Panc1 (cell line): ENCODE results near the gene CFAP410. TPM values are rescaled to one million over a fixed set of nuclear protein-coding genes. Genes with fewer than 3 reads are reported as not detected.

Experiments
- ATAC-seq: fragments of 200-7000 bp; cut with Tn5 transposase; 2 replicates; pipeline ENCODE4 v1.9.1; 2020; ENCODE audit warnings: mild to moderate bottlenecking, moderate library complexity
- BruUV-seq: library from RNA; stranded (reverse); fragments of 400-500 nt; replicated peaks from 2 replicates; lab custom pipeline; 2021; lab: Mats Ljungman, UMichigan
- CTCF ChIA-PET: fragments of 300-600 bp; sonication (Branson Sonifier 250); formaldehyde crosslinking; loops from one replicate; lab custom pipeline; 2022; ENCODE audit warnings: antibody characterized with exemption; lab: Charles Lee
- POLR2A ChIA-PET: fragments of 300-600 bp; sonication (Branson Sonifier 250); formaldehyde crosslinking; loops from one replicate; lab custom pipeline; 2022; ENCODE audit warnings: antibody characterized with exemption; lab: Charles Lee
- DNase-seq: peaks from one replicate; pipeline ENCODE4 v3.0.0-alpha.2; 2010; ENCODE audit warnings: low read depth, low spot score
- H3K27ac ChIP-seq: 2 replicates; pipeline ENCODE4 v1.5.1; 2011; ENCODE audit warnings: mild to moderate bottlenecking, low read length, inconsistent platforms
- H3K27me3 ChIP-seq: fragments of 200-500 bp; sonication (Bioruptor generic); 2 replicates; pipeline ENCODE4 v1.6.0; 2014; ENCODE audit warnings: low read length, inconsistent platforms; ENCODE audit not compliant: control insufficient read depth, insufficient read depth
- H3K36me3 ChIP-seq: fragments of 200-500 bp; sonication (Bioruptor generic); 2 replicates; pipeline ENCODE4 v1.5.1; 2014; ENCODE audit warnings: inconsistent platforms, mild to moderate bottlenecking, low read length, moderate library complexity; ENCODE audit not compliant: control insufficient read depth, insufficient read depth
- H3K4me1 ChIP-seq: 2 replicates; pipeline ENCODE4 v1.5.1; 2011; ENCODE audit warnings: inconsistent platforms, mild to moderate bottlenecking, low read length, moderate library complexity; ENCODE audit not compliant: control insufficient read depth, insufficient read depth
- H3K4me3 ChIP-seq, 2 experiments: 2 replicates each; pipeline ENCODE4 v1.5.1; 2011 to 2012; ENCODE audit warnings: low read depth in 2 of 2, low read length in 2 of 2, mild to moderate bottlenecking in 2 of 2, inconsistent platforms in 1 of 2, moderate library complexity in 1 of 2
- H3K9me3 ChIP-seq: fragments of 200-500 bp; sonication (Bioruptor generic); 2 replicates; pipeline ENCODE4 v1.5.1; 2014; ENCODE audit warnings: low read depth, mild to moderate bottlenecking, inconsistent platforms, low read length, moderate library complexity; ENCODE audit not compliant: control insufficient read depth, insufficient read depth
- POLR2AphosphoS5 ChIP-seq: IDR thresholded peaks from 2 replicates; pipeline ENCODE4 v1.6.1; 2012; ENCODE audit warnings: mild to moderate bottlenecking, low read depth, low read length, moderate library complexity
- SIN3A ChIP-seq: IDR thresholded peaks from 2 replicates; pipeline ENCODE4 v1.6.1; 2012; ENCODE audit warnings: low read depth, mild to moderate bottlenecking, low read length, moderate library complexity, borderline replicate concordance; ENCODE audit not compliant: insufficient read depth
- TCF7L2 ChIP-seq: IDR thresholded peaks from 2 replicates; pipeline ENCODE4 v1.6.1; 2011; ENCODE audit warnings: mild to moderate bottlenecking, low read depth, low read length, inconsistent platforms
- in situ Hi-C: cut with HindIII; loops from 2 replicates; pipeline ENCODE4 v1.10.0; 2016; ENCODE audit warnings: low sequenced_read_pairs, low pct_unique_long_range_greater_than_20kb
- intact Hi-C: fragments of 100-400 bp; cut with micrococcal nuclease; formaldehyde crosslinking; loops from one replicate; pipeline ENCODE4 v1.10.0; 2022; ENCODE audit not compliant: unreplicated experiment
- total RNA-seq: library from RNA; stranded (reverse); gene quantifications from one replicate; pipeline ENCODE4 v1.2.1, GENCODE V29; 2021; ENCODE audit not compliant: unreplicated experiment
- TF ChIP-seq, protein P1 (sequence below), 2 experiments: IDR thresholded peaks; 2 replicates each; pipeline ENCODE4 v1.6.1; 2011 to 2012; ENCODE audit warnings: low read depth in 2 of 2, control low read depth in 1 of 2, low read length in 1 of 2, mild to moderate bottlenecking in 1 of 2, moderate library complexity in 1 of 2; ENCODE audit not compliant: insufficient read depth in 1 of 2
- TF ChIP-seq, protein P2 (sequence below): fragments of 450-650 bp; IDR thresholded peaks from 2 replicates; pipeline ENCODE4 v1.5.1; 2017; ENCODE audit warnings: mild to moderate bottlenecking

The CFAP410 gene
- total RNA-seq, 1 experiment from 2014 or later = 11.8 TPM

DNA sequence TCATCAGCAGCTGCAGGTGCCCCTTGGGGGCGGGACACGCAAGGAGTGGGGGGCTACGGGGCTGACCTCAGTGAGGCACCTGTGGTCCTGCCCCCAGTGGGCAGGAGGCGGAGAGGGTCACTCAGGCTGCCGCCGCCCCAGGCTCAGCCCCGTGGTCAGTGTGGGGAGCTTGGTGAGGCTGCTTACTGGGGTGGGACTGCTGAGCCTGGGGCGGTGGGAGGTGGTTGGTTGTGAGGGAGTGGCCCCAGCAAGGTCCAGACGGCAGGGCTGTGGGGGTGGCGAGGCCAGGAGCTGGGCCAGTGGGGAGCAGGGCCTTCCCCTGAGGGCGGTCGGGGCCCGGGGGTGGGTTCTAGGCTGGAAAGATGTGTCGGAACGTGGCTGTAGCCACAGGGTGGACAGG is 25.1 kb downstream of the CFAP410 start:
- CTCF ChIA-PET = no interaction called here
- Histone ChIP-seq H3K4me1 (no peaks in the 10 kb centered on the region), H3K27me3 (no peaks in the 10 kb centered on the region), H3K4me3 (no peak overlapping the region), H3K27ac (no peak overlapping the region), H3K9me3 (no peaks in the 10 kb centered on the region), H3K36me3 (no peaks in the 10 kb centered on the region)
- intact Hi-C loops = no loop called here
- TF ChIP-seq, protein P1, sequence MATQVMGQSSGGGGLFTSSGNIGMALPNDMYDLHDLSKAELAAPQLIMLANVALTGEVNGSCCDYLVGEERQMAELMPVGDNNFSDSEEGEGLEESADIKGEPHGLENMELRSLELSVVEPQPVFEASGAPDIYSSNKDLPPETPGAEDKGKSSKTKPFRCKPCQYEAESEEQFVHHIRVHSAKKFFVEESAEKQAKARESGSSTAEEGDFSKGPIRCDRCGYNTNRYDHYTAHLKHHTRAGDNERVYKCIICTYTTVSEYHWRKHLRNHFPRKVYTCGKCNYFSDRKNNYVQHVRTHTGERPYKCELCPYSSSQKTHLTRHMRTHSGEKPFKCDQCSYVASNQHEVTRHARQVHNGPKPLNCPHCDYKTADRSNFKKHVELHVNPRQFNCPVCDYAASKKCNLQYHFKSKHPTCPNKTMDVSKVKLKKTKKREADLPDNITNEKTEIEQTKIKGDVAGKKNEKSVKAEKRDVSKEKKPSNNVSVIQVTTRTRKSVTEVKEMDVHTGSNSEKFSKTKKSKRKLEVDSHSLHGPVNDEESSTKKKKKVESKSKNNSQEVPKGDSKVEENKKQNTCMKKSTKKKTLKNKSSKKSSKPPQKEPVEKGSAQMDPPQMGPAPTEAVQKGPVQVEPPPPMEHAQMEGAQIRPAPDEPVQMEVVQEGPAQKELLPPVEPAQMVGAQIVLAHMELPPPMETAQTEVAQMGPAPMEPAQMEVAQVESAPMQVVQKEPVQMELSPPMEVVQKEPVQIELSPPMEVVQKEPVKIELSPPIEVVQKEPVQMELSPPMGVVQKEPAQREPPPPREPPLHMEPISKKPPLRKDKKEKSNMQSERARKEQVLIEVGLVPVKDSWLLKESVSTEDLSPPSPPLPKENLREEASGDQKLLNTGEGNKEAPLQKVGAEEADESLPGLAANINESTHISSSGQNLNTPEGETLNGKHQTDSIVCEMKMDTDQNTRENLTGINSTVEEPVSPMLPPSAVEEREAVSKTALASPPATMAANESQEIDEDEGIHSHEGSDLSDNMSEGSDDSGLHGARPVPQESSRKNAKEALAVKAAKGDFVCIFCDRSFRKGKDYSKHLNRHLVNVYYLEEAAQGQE (IDR thresholded peaks at IDR 0.05; ENCODE audit: insufficient read depth in 1 of 2, low read depth in 2 of 2, low read length in 1 of 2) = no peak
- TF ChIP-seq TCF7L2 (no peak), SIN3A (no peak), POLR2AphosphoS5 (no peak)
- TF ChIP-seq, protein P2, sequence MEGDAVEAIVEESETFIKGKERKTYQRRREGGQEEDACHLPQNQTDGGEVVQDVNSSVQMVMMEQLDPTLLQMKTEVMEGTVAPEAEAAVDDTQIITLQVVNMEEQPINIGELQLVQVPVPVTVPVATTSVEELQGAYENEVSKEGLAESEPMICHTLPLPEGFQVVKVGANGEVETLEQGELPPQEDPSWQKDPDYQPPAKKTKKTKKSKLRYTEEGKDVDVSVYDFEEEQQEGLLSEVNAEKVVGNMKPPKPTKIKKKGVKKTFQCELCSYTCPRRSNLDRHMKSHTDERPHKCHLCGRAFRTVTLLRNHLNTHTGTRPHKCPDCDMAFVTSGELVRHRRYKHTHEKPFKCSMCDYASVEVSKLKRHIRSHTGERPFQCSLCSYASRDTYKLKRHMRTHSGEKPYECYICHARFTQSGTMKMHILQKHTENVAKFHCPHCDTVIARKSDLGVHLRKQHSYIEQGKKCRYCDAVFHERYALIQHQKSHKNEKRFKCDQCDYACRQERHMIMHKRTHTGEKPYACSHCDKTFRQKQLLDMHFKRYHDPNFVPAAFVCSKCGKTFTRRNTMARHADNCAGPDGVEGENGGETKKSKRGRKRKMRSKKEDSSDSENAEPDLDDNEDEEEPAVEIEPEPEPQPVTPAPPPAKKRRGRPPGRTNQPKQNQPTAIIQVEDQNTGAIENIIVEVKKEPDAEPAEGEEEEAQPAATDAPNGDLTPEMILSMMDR = no peak
- in situ Hi-C loops = no loop called here
- DNase-seq = no peak
- BruUV-seq = no TSS peak
- POLR2A ChIA-PET = no interaction called here
- ATAC-seq = no peak

DNA sequence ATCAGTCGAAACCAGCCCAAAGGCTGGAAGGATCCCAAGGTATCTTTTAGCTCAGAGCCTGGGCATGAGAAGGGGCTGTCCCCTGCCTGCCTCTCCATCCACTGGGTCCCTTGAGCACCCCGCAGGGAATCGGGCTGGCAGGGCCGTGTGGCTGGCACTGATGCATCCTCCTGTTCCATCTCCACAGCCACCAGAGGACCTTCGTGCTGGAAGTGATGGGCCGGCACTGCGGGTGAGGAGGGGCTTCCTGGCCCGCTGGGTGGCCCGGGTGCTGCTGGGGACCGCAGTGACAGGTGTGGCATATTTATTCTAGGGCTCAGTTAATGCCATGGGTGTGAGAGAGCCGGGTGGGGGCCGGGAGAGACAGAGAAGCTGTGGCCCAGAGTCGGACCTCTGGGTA is 25.7 kb downstream of the CFAP410 start:
- intact Hi-C loops = no loop called here
- Histone ChIP-seq H3K4me3 (no peak overlapping the region), H3K9me3 (no peaks in the 10 kb centered on the region), H3K4me1 (no peaks in the 10 kb centered on the region), H3K27ac (no peak overlapping the region), H3K36me3 (no peaks in the 10 kb centered on the region), H3K27me3 (no peaks in the 10 kb centered on the region)
- in situ Hi-C loops = no loop called here
- ChIA-PET POLR2A (no interaction called here), CTCF (no interaction called here)
- no peak for DNase-seq
- TF ChIP-seq, protein P1 (IDR thresholded peaks at IDR 0.05; ENCODE audit: insufficient read depth in 1 of 2, low read depth in 2 of 2, low read length in 1 of 2) = no peak
- no peak for TF ChIP-seq TCF7L2
- TF ChIP-seq POLR2AphosphoS5 = no peak
- TF ChIP-seq SIN3A = no peak
- TF ChIP-seq, protein P2 = no peak
- ATAC-seq = no peak
- BruUV-seq = no TSS peak
